Caco-2 (cell line): ENCODE measurements around the gene HHEX. TPM values are rescaled to one million over a fixed set of nuclear protein-coding genes. Genes with fewer than 3 reads are reported as not detected.

Source experiments
- BruUV-seq: library from RNA; stranded (reverse); fragments of 400-500 nt; replicated peaks from 2 replicates; lab custom pipeline; 2021; lab: Mats Ljungman, UMichigan
- CTCF ChIA-PET: fragments of 300-600 bp; sonication (Branson Sonifier 250); formaldehyde crosslinking; loops from one replicate; lab custom pipeline; 2022; ENCODE audit warnings: antibody characterized with exemption; lab: Charles Lee
- POLR2A ChIA-PET: fragments of 300-600 bp; sonication (Branson Sonifier 250); formaldehyde crosslinking; loops from one replicate; lab custom pipeline; 2022; ENCODE audit warnings: antibody characterized with exemption; lab: Charles Lee
- DNase-seq, 2 experiments: peaks; one replicate each; pipeline versions ENCODE4 v3.0.0 to v3.0.0-alpha.2; 2020 to 2022
- H3K27me3 ChIP-seq: replicated peaks from 2 replicates; pipeline ENCODE4 v1.6.0; 2011; ENCODE audit warnings: low read length; ENCODE audit not compliant: control insufficient read depth, insufficient read depth
- H3K36me3 ChIP-seq: 2 replicates; pipeline ENCODE4 v1.5.1; 2011; ENCODE audit warnings: low read length; ENCODE audit not compliant: control insufficient read depth, insufficient read depth
- H3K4me1 ChIP-seq: fragments of 250-450 bp; sonication (Bioruptor Pico); 2 replicates; pipeline ENCODE4 v1.5.1; 2020; ENCODE audit warnings: mild to moderate bottlenecking
- H3K4me3 ChIP-seq: 2 replicates; pipeline ENCODE4 v1.5.1; 2011; ENCODE audit warnings: low read depth, mild to moderate bottlenecking, control low read depth, low read length
- H3K9me3 ChIP-seq: fragments of 250-450 bp; sonication (Bioruptor Pico); 2 replicates; pipeline ENCODE4 v1.5.1; 2020; ENCODE audit warnings: mild to moderate bottlenecking, moderate library complexity
- H3K27ac Mint-ChIP-seq: one replicate; pipeline ENCODE4 v1.8.0; 2022; ENCODE audit warnings: mixed read lengths; ENCODE audit not compliant: unreplicated experiment
- H3K27me3 Mint-ChIP-seq: one replicate; pipeline ENCODE4 v1.8.0; 2022; ENCODE audit warnings: mixed read lengths; ENCODE audit not compliant: insufficient read depth, unreplicated experiment
- H3K36me3 Mint-ChIP-seq: one replicate; pipeline ENCODE4 v1.8.0; 2022; ENCODE audit warnings: mild to moderate bottlenecking, mixed read lengths; ENCODE audit not compliant: insufficient read depth, unreplicated experiment
- H3K4me1 Mint-ChIP-seq: one replicate; pipeline ENCODE4 v1.8.0; 2022; ENCODE audit warnings: low read depth, mixed read lengths; ENCODE audit not compliant: unreplicated experiment
- H3K4me3 Mint-ChIP-seq: one replicate; pipeline ENCODE4 v1.8.0; 2022; ENCODE audit warnings: mild to moderate bottlenecking, moderate library complexity, mixed read lengths; ENCODE audit not compliant: unreplicated experiment
- H3K9me3 Mint-ChIP-seq: one replicate; pipeline ENCODE4 v1.8.0; 2022; ENCODE audit warnings: mixed read lengths; ENCODE audit not compliant: unreplicated experiment
- CTCF ChIP-seq, 2 experiments: fragments of 200-600 bp in 1 of 2; IDR thresholded peaks; 1 replicate in 1 of 2; 2 replicates in 1 of 2; pipeline versions ENCODE4 v1.5.1 to v1.8.0; 2011 to 2022; ENCODE audit warnings: antibody characterized with exemption in 1 of 2, control low read depth in 1 of 2, inconsistent platforms in 1 of 2, low read depth in 1 of 2, low read length in 1 of 2, mild to moderate bottlenecking in 1 of 2, moderate library complexity in 1 of 2; ENCODE audit not compliant: insufficient read depth in 1 of 2, severe bottlenecking in 1 of 2, unreplicated experiment in 1 of 2
- intact Hi-C: fragments of 100-400 bp; cut with micrococcal nuclease; formaldehyde crosslinking; loops from one replicate; pipeline ENCODE4 v1.10.0; 2022; ENCODE audit not compliant: unreplicated experiment
- total RNA-seq: library from RNA; stranded (reverse); gene quantifications from 2 replicates; pipeline ENCODE4 v1.2.3, GENCODE V29; 2022

Gene HHEX
- total RNA-seq, 1 experiment from 2014 or later = 6.7 TPM

GRCh38 chr10:92702301-92702916 lies 12.7 kb downstream of the HHEX start:
- H3K4me1 ChIP-seq = peaks cover 16% of the 10 kb centered on the region
- ChIA-PET CTCF (no interaction called here), POLR2A (no interaction called here)
- no peaks in the 10 kb centered on the region for H3K36me3 ChIP-seq
- Mint-ChIP-seq H3K9me3 (no peaks in the 10 kb centered on the region), H3K27me3 (no peaks in the 10 kb centered on the region), H3K4me1 (peaks cover 16% of the 10 kb centered on the region), H3K4me3 (no peak overlapping the region), H3K36me3 (peaks cover 6% of the 10 kb centered on the region), H3K27ac (no peak overlapping the region)
- H3K4me3 ChIP-seq = no peak overlapping the region
- DNase-seq = no peak
- intact Hi-C loops = no loop called here
- no TSS peak for BruUV-seq
- no peaks in the 10 kb centered on the region for H3K27me3 ChIP-seq
- no peak for TF ChIP-seq CTCF (IDR thresholded peaks at IDR 0.05; ENCODE audit: insufficient read depth in 1 of 2, low read depth in 1 of 2, low read length in 1 of 2, severe bottlenecking in 1 of 2, unreplicated experiment in 1 of 2)
- H3K9me3 ChIP-seq = no peaks in the 10 kb centered on the region

- H3K4me1 Mint-ChIP-seq = no peaks in the 10 kb centered on the region
- H3K36me3 Mint-ChIP-seq = no peaks in the 10 kb centered on the region
- no peak overlapping the region for H3K4me3 ChIP-seq
- intact Hi-C loops = no loop called here
- CTCF ChIA-PET = no interaction called here
- no peak overlapping the region for H3K4me3 Mint-ChIP-seq
- no TSS peak for BruUV-seq
- no peak overlapping the region for H3K27ac Mint-ChIP-seq
- H3K27me3 Mint-ChIP-seq = peaks cover 2% of the 10 kb centered on the region
- 0 out of 2 replicates have a peak, but pooled peaks cover 4% of the 10 kb centered on the region for H3K4me1 ChIP-seq
- no peak for DNase-seq
- H3K27me3 ChIP-seq = no peaks in the 10 kb centered on the region
- peaks cover 10% of the 10 kb centered on the region; the same call in 1 of the 2 replicates for H3K9me3 ChIP-seq
- POLR2A ChIA-PET = no interaction called here
- H3K9me3 Mint-ChIP-seq = peaks cover 10% of the 10 kb centered on the region
- H3K36me3 ChIP-seq = no peaks in the 10 kb centered on the region
- no peak for TF ChIP-seq CTCF (IDR thresholded peaks at IDR 0.05; ENCODE audit: insufficient read depth in 1 of 2, low read depth in 1 of 2, low read length in 1 of 2, severe bottlenecking in 1 of 2, unreplicated experiment in 1 of 2)
Measured at GRCh38 chr10:92712016-92712889, 22.5 kb downstream of the HHEX start.

DNA sequence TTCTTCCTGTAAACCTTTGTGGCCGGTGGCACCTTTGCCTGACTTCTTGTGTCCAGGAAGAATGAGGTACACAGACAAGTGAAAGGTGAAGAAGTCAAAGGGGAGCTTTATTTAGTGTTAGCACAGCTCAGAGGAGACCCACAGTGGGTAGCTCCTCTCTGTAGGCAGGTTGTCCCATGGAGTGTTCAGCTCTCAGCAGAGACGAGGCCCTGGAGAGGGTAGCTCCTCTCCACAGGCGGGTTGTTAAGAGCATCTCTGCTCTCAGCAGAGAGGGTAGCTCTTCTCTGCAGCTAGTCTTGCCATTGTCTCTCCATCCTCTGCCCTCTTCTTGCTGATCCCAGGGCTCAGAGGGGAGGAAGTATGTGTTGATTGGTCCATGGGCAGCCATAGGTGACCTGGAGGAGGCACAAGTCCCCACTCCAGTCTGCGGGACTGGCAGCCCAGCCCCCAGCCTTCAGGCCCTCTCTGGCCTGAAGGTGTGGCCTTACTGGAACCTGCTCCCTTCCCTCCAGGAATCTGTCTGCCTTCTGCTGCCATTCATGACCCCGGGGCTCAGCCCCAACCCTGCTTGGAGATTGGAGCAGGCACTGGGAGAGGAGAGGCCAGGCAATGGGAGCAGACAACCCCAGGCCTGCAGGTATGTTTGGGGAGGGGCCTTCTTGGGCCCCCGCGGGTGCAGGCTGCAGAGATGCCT lies 24.5 kb downstream of the HHEX start:
- no peaks in the 10 kb centered on the region for H3K36me3 Mint-ChIP-seq
- H3K9me3 Mint-ChIP-seq = peaks cover 10% of the 10 kb centered on the region
- no peaks in the 10 kb centered on the region for H3K4me1 Mint-ChIP-seq
- POLR2A ChIA-PET = no interaction called here
- no peak overlapping the region for H3K27ac Mint-ChIP-seq
- H3K4me1 ChIP-seq = 0 out of 2 replicates have a peak, but pooled peaks cover 4% of the 10 kb centered on the region
- CTCF ChIA-PET = no interaction called here
- peaks cover 10% of the 10 kb centered on the region; the same call in 1 of the 2 replicates for H3K9me3 ChIP-seq
- no peak overlapping the region for H3K4me3 ChIP-seq
- no TSS peak for BruUV-seq
- no peak overlapping the region for H3K4me3 Mint-ChIP-seq
- H3K27me3 Mint-ChIP-seq = peaks cover 7% of the 10 kb centered on the region
- no peaks in the 10 kb centered on the region for H3K36me3 ChIP-seq
- H3K27me3 ChIP-seq = no peaks in the 10 kb centered on the region
- no peak for DNase-seq
- intact Hi-C loops = no loop called here
- TF ChIP-seq CTCF (IDR thresholded peaks at IDR 0.05; ENCODE audit: insufficient read depth in 1 of 2, low read depth in 1 of 2, low read length in 1 of 2, severe bottlenecking in 1 of 2, unreplicated experiment in 1 of 2) = no peak
